Calu3 (cell line): ENCODE measurements around the gene SLC4A8. TPM values are rescaled to one million over a fixed set of nuclear protein-coding genes. Genes with fewer than 3 reads are reported as not detected.

Experiments used
- BruUV-seq: library from RNA; stranded (reverse); fragments of 400-500 nt; replicated peaks from 2 replicates; lab custom pipeline; 2021; lab: Mats Ljungman, UMichigan
- CTCF ChIA-PET: fragments of 300-600 bp; sonication (Branson Sonifier 250); formaldehyde crosslinking; loops from one replicate; lab custom pipeline; 2022; ENCODE audit warnings: antibody characterized with exemption; lab: Charles Lee
- DNase-seq: peaks from one replicate; pipeline ENCODE4 v3.0.0; 2022
- H3K27ac Mint-ChIP-seq: one replicate; pipeline ENCODE4 v1.8.0; 2022; ENCODE audit warnings: mixed read lengths; ENCODE audit not compliant: unreplicated experiment
- H3K27me3 Mint-ChIP-seq: one replicate; pipeline ENCODE4 v1.8.0; 2022; ENCODE audit warnings: mixed read lengths; ENCODE audit not compliant: unreplicated experiment
- H3K36me3 Mint-ChIP-seq: one replicate; pipeline ENCODE4 v1.8.0; 2022; ENCODE audit warnings: mild to moderate bottlenecking, moderate library complexity, mixed read lengths; ENCODE audit not compliant: insufficient read depth, unreplicated experiment
- H3K4me1 Mint-ChIP-seq: one replicate; pipeline ENCODE4 v1.8.0; 2022; ENCODE audit warnings: mild to moderate bottlenecking, low read depth, mixed read lengths; ENCODE audit not compliant: unreplicated experiment
- H3K4me3 Mint-ChIP-seq: one replicate; pipeline ENCODE4 v1.8.0; 2022; ENCODE audit warnings: mild to moderate bottlenecking, low read depth, moderate library complexity, mixed read lengths; ENCODE audit not compliant: unreplicated experiment
- H3K9me3 Mint-ChIP-seq: one replicate; pipeline ENCODE4 v1.8.0; 2022; ENCODE audit warnings: low read depth, mixed read lengths; ENCODE audit not compliant: unreplicated experiment
- intact Hi-C: fragments of 100-400 bp; cut with micrococcal nuclease; formaldehyde crosslinking; loops from one replicate; pipeline ENCODE4 v1.10.0; 2022; ENCODE audit not compliant: unreplicated experiment
- total RNA-seq: library from RNA; stranded (reverse); gene quantifications from 2 replicates; pipeline ENCODE4 v1.2.3, GENCODE V29; 2022
- TF ChIP-seq, protein P1 (sequence below): fragments of 200-600 bp; IDR thresholded peaks from one replicate; pipeline ENCODE4 v1.8.0; 2022; ENCODE audit warnings: antibody characterized with exemption; ENCODE audit not compliant: unreplicated experiment

The SLC4A8 gene
- total RNA-seq, 1 experiment from 2014 or later, result 1.1 TPM

DNA sequence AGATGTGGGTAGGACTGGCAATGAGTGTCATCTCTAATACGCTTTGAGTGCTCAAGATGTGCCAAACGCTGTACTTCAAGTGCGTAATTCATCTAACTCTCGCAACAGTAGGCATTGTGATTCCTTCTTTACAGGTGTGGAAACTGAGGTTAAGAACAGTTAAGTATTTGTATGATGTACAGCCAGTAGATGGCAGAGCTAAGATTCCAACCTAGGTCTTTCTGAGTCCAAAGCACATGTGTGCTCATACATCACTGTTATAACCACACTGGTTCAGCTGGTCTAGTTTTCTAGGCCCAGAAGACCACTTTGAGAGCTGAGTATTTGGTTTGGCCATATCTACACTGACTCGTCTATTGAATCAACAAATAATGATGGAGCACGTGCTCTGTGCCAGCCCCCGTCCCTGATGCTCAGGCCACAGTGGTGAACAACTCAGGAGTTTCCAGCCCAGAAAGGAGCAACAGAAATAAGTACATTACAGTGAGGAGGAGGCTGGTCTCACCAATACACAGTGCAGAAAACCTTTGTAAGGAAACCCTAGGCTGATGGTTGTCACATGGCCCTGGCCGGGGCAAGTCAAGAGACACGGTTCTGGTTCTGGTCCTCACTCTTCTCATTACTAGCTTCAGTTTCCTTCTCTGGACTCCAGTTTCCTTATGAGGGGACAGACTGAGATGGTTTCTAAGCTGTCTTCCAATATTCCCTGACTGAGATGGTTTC is 97.1 kb downstream of the SLC4A8 start:
- no peaks in the 10 kb centered on the region for H3K9me3 Mint-ChIP-seq
- no peak overlapping the region for H3K27ac Mint-ChIP-seq
- H3K4me3 Mint-ChIP-seq, result no peak overlapping the region
- intact Hi-C loops, result no loop called here
- H3K36me3 Mint-ChIP-seq, result no peaks in the 10 kb centered on the region
- CTCF ChIA-PET, result interaction anchor here (0.6 to 1.6 kb wide), 4 partner anchors 11 to 302 kb away, joined by 3 to 6 read pairs (median 4); no protein-coding TSS in a partner anchor
- DNase-seq, result no peak
- no peaks in the 10 kb centered on the region for H3K4me1 Mint-ChIP-seq
- H3K27me3 Mint-ChIP-seq, result peaks cover 28% of the 10 kb centered on the region
- no TSS peak for BruUV-seq
- TF ChIP-seq, protein P1, sequence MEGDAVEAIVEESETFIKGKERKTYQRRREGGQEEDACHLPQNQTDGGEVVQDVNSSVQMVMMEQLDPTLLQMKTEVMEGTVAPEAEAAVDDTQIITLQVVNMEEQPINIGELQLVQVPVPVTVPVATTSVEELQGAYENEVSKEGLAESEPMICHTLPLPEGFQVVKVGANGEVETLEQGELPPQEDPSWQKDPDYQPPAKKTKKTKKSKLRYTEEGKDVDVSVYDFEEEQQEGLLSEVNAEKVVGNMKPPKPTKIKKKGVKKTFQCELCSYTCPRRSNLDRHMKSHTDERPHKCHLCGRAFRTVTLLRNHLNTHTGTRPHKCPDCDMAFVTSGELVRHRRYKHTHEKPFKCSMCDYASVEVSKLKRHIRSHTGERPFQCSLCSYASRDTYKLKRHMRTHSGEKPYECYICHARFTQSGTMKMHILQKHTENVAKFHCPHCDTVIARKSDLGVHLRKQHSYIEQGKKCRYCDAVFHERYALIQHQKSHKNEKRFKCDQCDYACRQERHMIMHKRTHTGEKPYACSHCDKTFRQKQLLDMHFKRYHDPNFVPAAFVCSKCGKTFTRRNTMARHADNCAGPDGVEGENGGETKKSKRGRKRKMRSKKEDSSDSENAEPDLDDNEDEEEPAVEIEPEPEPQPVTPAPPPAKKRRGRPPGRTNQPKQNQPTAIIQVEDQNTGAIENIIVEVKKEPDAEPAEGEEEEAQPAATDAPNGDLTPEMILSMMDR, result no peak

DNA sequence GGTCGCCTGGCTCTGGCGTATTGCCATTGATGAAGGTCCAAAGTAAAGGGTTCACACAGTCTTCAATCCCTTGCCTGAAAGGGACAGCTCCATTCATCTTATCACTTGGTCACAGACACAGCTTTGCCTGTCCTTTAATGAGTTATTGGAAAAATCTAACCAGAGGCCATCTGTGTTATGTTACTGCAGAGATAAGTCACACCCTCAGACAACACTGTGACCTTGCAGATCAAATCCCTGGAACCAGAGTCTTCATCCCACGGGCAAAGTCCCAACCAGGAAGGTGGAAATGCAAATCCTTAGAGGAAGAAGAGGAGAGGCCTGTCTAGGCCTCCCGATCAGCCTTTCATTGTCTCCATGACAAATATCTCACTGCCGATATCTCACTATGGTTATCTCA is 98.1 kb downstream of the SLC4A8 start:
- TF ChIP-seq, protein P1, result no peak
- DNase-seq, result no peak
- H3K4me1 Mint-ChIP-seq, result no peaks in the 10 kb centered on the region
- no peaks in the 10 kb centered on the region for H3K36me3 Mint-ChIP-seq
- intact Hi-C loops, result no loop called here
- no TSS peak for BruUV-seq
- no peak overlapping the region for H3K27ac Mint-ChIP-seq
- H3K27me3 Mint-ChIP-seq, result peaks cover 19% of the 10 kb centered on the region
- H3K4me3 Mint-ChIP-seq, result no peak overlapping the region
- CTCF ChIA-PET, result interaction anchor here (1.1 to 1.6 kb wide), 2 partner anchors 10 to 301 kb away, joined by 3 to 6 read pairs; no protein-coding TSS in a partner anchor
- H3K9me3 Mint-ChIP-seq, result no peaks in the 10 kb centered on the region

DNA sequence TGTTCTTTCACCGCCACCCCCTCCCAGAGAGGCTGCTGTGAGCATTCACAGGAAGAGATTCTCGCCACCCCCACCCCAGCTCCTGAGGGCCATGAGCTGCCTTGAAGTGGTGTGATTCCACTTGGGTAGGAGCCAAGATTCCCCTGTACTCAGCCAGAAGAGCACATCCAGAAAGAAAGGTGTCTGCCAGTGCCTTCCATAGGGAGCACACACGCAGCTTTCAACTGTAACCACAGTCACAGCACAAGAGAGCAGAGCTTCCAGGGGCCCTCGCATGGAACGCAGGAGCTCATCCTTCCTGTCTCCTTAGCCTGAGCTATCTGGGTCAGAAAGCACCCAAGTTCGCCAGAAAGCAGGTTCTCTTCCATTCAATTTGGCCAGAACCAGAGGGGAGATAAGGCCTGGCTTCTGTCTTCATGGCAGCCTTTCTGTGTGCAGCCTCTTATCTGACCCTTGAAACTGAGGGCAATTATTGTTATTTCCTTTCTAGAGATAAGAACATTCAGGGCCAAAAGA is 99.8 kb downstream of the SLC4A8 start:
- CTCF ChIA-PET, result no interaction called here
- intact Hi-C loops, result no loop called here
- TF ChIP-seq, protein P1, result no peak
- Mint-ChIP-seq H3K4me1 (no peaks in the 10 kb centered on the region), H3K36me3 (no peaks in the 10 kb centered on the region), H3K27me3 (peaks cover 14% of the 10 kb centered on the region), H3K4me3 (no peak overlapping the region), H3K27ac (no peak overlapping the region), H3K9me3 (no peaks in the 10 kb centered on the region)
- DNase-seq, result no peak
- no TSS peak for BruUV-seq

DNA sequence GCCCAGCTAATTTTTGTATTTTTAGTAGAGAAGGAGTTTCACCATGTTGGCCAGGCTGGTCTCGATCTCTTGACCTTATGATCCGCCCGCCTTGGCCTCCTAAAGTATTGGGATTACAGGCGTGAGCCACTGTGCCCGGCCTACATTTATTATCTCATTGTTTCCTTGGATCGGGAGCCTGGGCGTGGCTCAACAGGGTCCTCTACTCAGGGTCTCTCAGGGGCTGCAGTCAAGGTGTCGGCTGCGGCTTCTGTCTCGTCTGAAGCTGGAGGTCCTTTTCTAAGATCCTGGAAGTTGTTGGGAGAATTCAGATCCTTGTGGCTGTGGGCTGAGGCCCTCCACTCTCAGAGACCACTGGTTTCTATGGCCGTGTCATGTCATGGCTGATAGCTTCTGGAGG is 100.9 kb downstream of the SLC4A8 start:
- BruUV-seq, result no TSS peak
- TF ChIP-seq, protein P1, result no peak
- intact Hi-C loops, result no loop called here
- CTCF ChIA-PET, result interaction anchor here (0.6 kb wide), 1 partner anchor 27 kb away, joined by 3 read pairs; no protein-coding TSS in a partner anchor
- DNase-seq, result no peak
- Mint-ChIP-seq H3K4me3 (no peak overlapping the region), H3K9me3 (no peaks in the 10 kb centered on the region), H3K27me3 (peaks cover 12% of the 10 kb centered on the region), H3K4me1 (no peaks in the 10 kb centered on the region), H3K36me3 (no peaks in the 10 kb centered on the region), H3K27ac (no peak overlapping the region)
